H9 (cell line): Measurements from ENCODE around the gene SEC23IP. TPM values are rescaled to one million over a fixed set of nuclear protein-coding genes. Genes with fewer than 3 reads are reported as not detected.

ENCODE experiments used
- DNase-seq: peaks from one replicate; pipeline ENCODE4 v3.0.0-alpha.2; 2017
- H2AFZ ChIP-seq: one replicate; pipeline ENCODE4 v1.6.1; 2013; ENCODE audit warnings: mild to moderate bottlenecking, low read length, control low read depth, moderate library complexity
- H2AK5ac ChIP-seq: 2 replicates; pipeline ENCODE4 v1.6.1; 2013; ENCODE audit warnings: low read length, control low read depth, mixed read lengths; ENCODE audit not compliant: insufficient read length
- H2BK120ac ChIP-seq: one replicate; pipeline ENCODE4 v1.6.1; 2013; ENCODE audit warnings: low read depth, mild to moderate bottlenecking, low read length, control low read depth, inconsistent platforms; ENCODE audit not compliant: poor library complexity, severe bottlenecking
- H2BK12ac ChIP-seq: 2 replicates; pipeline ENCODE4 v1.6.1; 2013; ENCODE audit warnings: low read length, control low read depth, mixed read lengths, low read depth; ENCODE audit not compliant: insufficient read length
- H2BK15ac ChIP-seq: 2 replicates; pipeline ENCODE4 v1.6.1; 2013; ENCODE audit warnings: low read depth, low read length, control low read depth
- H2BK20ac ChIP-seq: one replicate; pipeline ENCODE4 v1.6.1; 2013; ENCODE audit warnings: low read depth, mild to moderate bottlenecking, low read length, control low read depth, inconsistent platforms; ENCODE audit not compliant: poor library complexity, severe bottlenecking
- H2BK5ac ChIP-seq: 2 replicates; pipeline ENCODE4 v1.6.1; 2013; ENCODE audit warnings: low read length, control low read depth, mixed read lengths; ENCODE audit not compliant: insufficient read length
- H3K14ac ChIP-seq: 2 replicates; pipeline ENCODE4 v1.6.1; 2013; ENCODE audit warnings: low read length, control low read depth; ENCODE audit not compliant: insufficient read depth
- H3K18ac ChIP-seq: 2 replicates; pipeline ENCODE4 v1.6.1; 2013; ENCODE audit warnings: low read depth, mild to moderate bottlenecking, mixed read lengths, low read length, control low read depth; ENCODE audit not compliant: insufficient read length
- H3K23ac ChIP-seq: 2 replicates; pipeline ENCODE4 v1.6.1; 2013; ENCODE audit warnings: low read length, control low read depth, mixed read lengths, low read depth; ENCODE audit not compliant: insufficient read length
- H3K23me2 ChIP-seq: 2 replicates; pipeline ENCODE4 v1.6.1; 2013; ENCODE audit warnings: low read depth, mild to moderate bottlenecking, mixed read lengths, low read length, control low read depth; ENCODE audit not compliant: insufficient read length, poor library complexity, severe bottlenecking
- H3K27ac ChIP-seq: 2 replicates; pipeline ENCODE4 v1.5.1; 2013; ENCODE audit warnings: low read length, control low read depth, mixed read lengths, low read depth; ENCODE audit not compliant: insufficient read length
- H3K27me3 ChIP-seq: 2 replicates; pipeline ENCODE4 v1.6.1; 2013; ENCODE audit warnings: low read length, control low read depth, inconsistent platforms; ENCODE audit not compliant: insufficient read depth
- H3K4ac ChIP-seq: 2 replicates; pipeline ENCODE4 v1.6.1; 2013; ENCODE audit warnings: low read depth, mild to moderate bottlenecking, control low read depth, inconsistent platforms, low read length, moderate library complexity
- H3K4me1 ChIP-seq: 2 replicates; pipeline ENCODE4 v1.6.1; 2013; ENCODE audit warnings: low read length, control low read depth, inconsistent platforms; ENCODE audit not compliant: insufficient read depth
- H3K4me2 ChIP-seq: 2 replicates; pipeline ENCODE4 v1.6.1; 2013; ENCODE audit warnings: low read length, control low read depth, mixed read lengths; ENCODE audit not compliant: insufficient read length, insufficient read depth
- H3K56ac ChIP-seq: 2 replicates; pipeline ENCODE4 v1.6.1; 2013; ENCODE audit warnings: low read depth, mild to moderate bottlenecking, mixed read lengths, low read length, control low read depth; ENCODE audit not compliant: insufficient read length
- H3K79me1 ChIP-seq: 2 replicates; pipeline ENCODE4 v1.6.1; 2013; ENCODE audit warnings: low read depth, mild to moderate bottlenecking, moderate library complexity, low read length, control low read depth, inconsistent platforms; ENCODE audit not compliant: insufficient read depth, poor library complexity, severe bottlenecking
- H3K79me2 ChIP-seq: 2 replicates; pipeline ENCODE4 v1.6.1; 2013; ENCODE audit warnings: low read length, control low read depth, inconsistent platforms; ENCODE audit not compliant: insufficient read depth
- H3K9ac ChIP-seq: 2 replicates; pipeline ENCODE4 v1.6.1; 2013; ENCODE audit warnings: low read length, control low read depth, mixed read lengths; ENCODE audit not compliant: insufficient read length; ENCODE audit errors: extremely low read depth
- H3K9me3 ChIP-seq: one replicate; pipeline ENCODE4 v1.6.1; 2013; ENCODE audit warnings: low read depth, low read length, inconsistent platforms; ENCODE audit not compliant: control insufficient read depth
- H3T11ph ChIP-seq: one replicate; pipeline ENCODE4 v1.6.1; 2013; ENCODE audit warnings: mild to moderate bottlenecking, low read length, control low read depth, inconsistent platforms
- H4K20me1 ChIP-seq: one replicate; pipeline ENCODE4 v1.6.1; 2013; ENCODE audit not compliant: control insufficient read depth, insufficient read length, insufficient read depth
- H4K5ac ChIP-seq: 2 replicates; pipeline ENCODE4 v1.6.1; 2013; ENCODE audit warnings: low read depth, mild to moderate bottlenecking, mixed read lengths, low read length, control low read depth; ENCODE audit not compliant: insufficient read length
- H4K8ac ChIP-seq: replicated peaks from 2 replicates; pipeline ENCODE4 v1.6.1; 2013; ENCODE audit warnings: low read length, control low read depth, mixed read lengths, low read depth; ENCODE audit not compliant: insufficient read length
- H4K91ac ChIP-seq: 2 replicates; pipeline ENCODE4 v1.6.1; 2013; ENCODE audit warnings: low read depth, mild to moderate bottlenecking, moderate library complexity, mixed read lengths, low read length, control low read depth; ENCODE audit not compliant: insufficient read length
- H3K27ac Mint-ChIP-seq, 3 experiments: 2 replicates in 2 of 3; 3 replicates in 1 of 3; pipeline ENCODE4 v1.8.0; 2020 to 2021; ENCODE audit warnings: mixed read lengths in 3 of 3, mild to moderate bottlenecking in 1 of 3, moderate library complexity in 1 of 3
- H3K27me3 Mint-ChIP-seq: 2 replicates; pipeline ENCODE4 v1.8.0; 2021; ENCODE audit warnings: low read depth, mild to moderate bottlenecking, moderate library complexity, mixed read lengths
- H3K36me3 Mint-ChIP-seq, 3 experiments: 2 replicates in 2 of 3; 3 replicates in 1 of 3; pipeline ENCODE4 v1.8.0; 2020 to 2021; ENCODE audit warnings: low read depth in 3 of 3, mixed read lengths in 3 of 3; ENCODE audit not compliant: insufficient read depth in 1 of 3
- H3K4me1 Mint-ChIP-seq, 2 experiments: 2 replicates each; pipeline ENCODE4 v1.8.0; 2020; ENCODE audit warnings: mixed read lengths in 2 of 2
- H3K4me3 Mint-ChIP-seq, 2 experiments: 2 replicates in 1 of 2; 3 replicates in 1 of 2; pipeline ENCODE4 v1.8.0; 2020 to 2021; ENCODE audit warnings: mild to moderate bottlenecking in 2 of 2, mixed read lengths in 2 of 2, moderate library complexity in 1 of 2
- H3K9me3 Mint-ChIP-seq, 2 experiments: 2 replicates in 1 of 2; 3 replicates in 1 of 2; pipeline ENCODE4 v1.8.0; 2020; ENCODE audit warnings: mild to moderate bottlenecking in 2 of 2, mixed read lengths in 2 of 2, moderate library complexity in 1 of 2
- WGBS: extraction: QIAGEN DNeasy Blood & Tissue Kit; methylation state at CpG from one replicate; pipeline ENCODE4 v1.1.7; 2013; ENCODE audit warnings: missing lambda C conversion rate, low lambda C conversion rate, mixed read lengths; ENCODE audit not compliant: insufficient read length; ENCODE audit errors: extremely low coverage; 5-methylcytosine and 5-hydroxymethylcytosine counted together
- total RNA-seq: library from RNA; stranded (reverse); gene quantifications from 2 replicates; pipeline ENCODE4 v1.2.1, GENCODE V29; 2021
- TF ChIP-seq, protein P1 (sequence below): fragments of 200-600 bp; sonication (generic); conservative IDR thresholded peaks from 3 replicates; pipeline ENCODE4 v1.8.0; 2021; ENCODE audit warnings: antibody characterized with exemption, mild to moderate bottlenecking

The SEC23IP gene
- total RNA-seq, 1 experiment from 2014 or later = 93.0 TPM

DNA sequence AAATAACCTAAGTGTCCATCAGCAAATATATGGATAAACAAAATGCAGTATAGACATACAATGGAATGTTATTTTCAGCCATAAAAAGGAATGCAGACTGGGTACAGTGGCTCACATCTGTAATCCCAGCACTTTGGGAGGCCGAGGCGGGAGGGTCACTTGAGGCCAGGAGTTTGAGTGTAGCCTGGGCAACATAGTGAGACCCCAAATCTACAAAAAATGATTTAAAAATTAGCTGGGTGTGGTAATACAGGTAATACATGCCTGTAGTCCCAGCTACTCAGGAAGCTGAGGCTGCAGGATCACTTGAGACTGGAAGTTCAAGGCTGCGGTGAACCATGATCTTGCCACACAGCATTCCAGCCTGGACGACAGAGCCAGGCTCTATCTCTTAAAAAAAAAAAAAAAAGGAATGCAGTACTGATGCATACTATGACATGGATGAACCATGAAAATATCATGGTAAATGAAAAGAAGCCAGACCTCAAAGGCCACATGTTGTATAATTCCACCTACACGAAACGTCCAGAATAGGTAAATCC, 26.8 kb upstream of the SEC23IP start:
- H3K9ac ChIP-seq = no peak overlapping the region
- no peak overlapping the region for H2BK15ac ChIP-seq
- peaks cover 5% of the 10 kb centered on the region for H3K79me1 ChIP-seq
- no CpG with 5 or more reads among the region's 6 CpGs for WGBS
- peaks cover 26 to 33% (median 27%) of the 10 kb centered on the region in 3 experiments for H3K36me3 Mint-ChIP-seq
- H3K14ac ChIP-seq = no peak overlapping the region
- H2AFZ ChIP-seq = no peak overlapping the region
- no peak overlapping the region for H3K4me3 Mint-ChIP-seq
- H3K27me3 Mint-ChIP-seq = no peaks in the 10 kb centered on the region
- no peak overlapping the region for H3K18ac ChIP-seq
- no peak overlapping the region for H4K8ac ChIP-seq
- H2AK5ac ChIP-seq = no peak overlapping the region
- H3K27me3 ChIP-seq = no peaks in the 10 kb centered on the region
- TF ChIP-seq, protein P1, sequence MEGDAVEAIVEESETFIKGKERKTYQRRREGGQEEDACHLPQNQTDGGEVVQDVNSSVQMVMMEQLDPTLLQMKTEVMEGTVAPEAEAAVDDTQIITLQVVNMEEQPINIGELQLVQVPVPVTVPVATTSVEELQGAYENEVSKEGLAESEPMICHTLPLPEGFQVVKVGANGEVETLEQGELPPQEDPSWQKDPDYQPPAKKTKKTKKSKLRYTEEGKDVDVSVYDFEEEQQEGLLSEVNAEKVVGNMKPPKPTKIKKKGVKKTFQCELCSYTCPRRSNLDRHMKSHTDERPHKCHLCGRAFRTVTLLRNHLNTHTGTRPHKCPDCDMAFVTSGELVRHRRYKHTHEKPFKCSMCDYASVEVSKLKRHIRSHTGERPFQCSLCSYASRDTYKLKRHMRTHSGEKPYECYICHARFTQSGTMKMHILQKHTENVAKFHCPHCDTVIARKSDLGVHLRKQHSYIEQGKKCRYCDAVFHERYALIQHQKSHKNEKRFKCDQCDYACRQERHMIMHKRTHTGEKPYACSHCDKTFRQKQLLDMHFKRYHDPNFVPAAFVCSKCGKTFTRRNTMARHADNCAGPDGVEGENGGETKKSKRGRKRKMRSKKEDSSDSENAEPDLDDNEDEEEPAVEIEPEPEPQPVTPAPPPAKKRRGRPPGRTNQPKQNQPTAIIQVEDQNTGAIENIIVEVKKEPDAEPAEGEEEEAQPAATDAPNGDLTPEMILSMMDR = no peak
- DNase-seq = no peak
- H3K79me2 ChIP-seq = peaks cover 49% of the 10 kb centered on the region
- no peak overlapping the region for H3K23ac ChIP-seq
- peaks cover 24 to 27% of the 10 kb centered on the region in 2 experiments for H3K4me1 Mint-ChIP-seq
- no peak overlapping the region for H3K4me2 ChIP-seq
- no peaks in the 10 kb centered on the region for H3K23me2 ChIP-seq
- H3K4me1 ChIP-seq = peaks cover 2% of the 10 kb centered on the region; the same call in 1 of the 2 replicates
- no peak overlapping the region for H3K56ac ChIP-seq
- no peak overlapping the region for H2BK120ac ChIP-seq
- no peak overlapping the region for H3T11ph ChIP-seq
- no peak overlapping the region for H2BK12ac ChIP-seq
- no peak overlapping the region for H4K91ac ChIP-seq
- H3K9me3 ChIP-seq = no peaks in the 10 kb centered on the region
- no peak overlapping the region for H3K27ac ChIP-seq
- no peaks in the 10 kb centered on the region for H4K20me1 ChIP-seq
- no peak overlapping the region for H2BK20ac ChIP-seq
- H3K4ac ChIP-seq = no peak overlapping the region
- no peak overlapping the region for H2BK5ac ChIP-seq
- peaks cover 14 to 16% of the 10 kb centered on the region in 2 experiments for H3K9me3 Mint-ChIP-seq
- no peak overlapping the region for H4K5ac ChIP-seq
- H3K27ac Mint-ChIP-seq = no peak overlapping the region
